NCI-H187 (cell line): ENCODE measurements around the gene HTD2.

Source experiments
- DNase-seq, 2 experiments: peaks; one replicate each; lab custom pipeline; 2025; lab: John Stamatoyannopoulos, UW

Gene HTD2

DNA sequence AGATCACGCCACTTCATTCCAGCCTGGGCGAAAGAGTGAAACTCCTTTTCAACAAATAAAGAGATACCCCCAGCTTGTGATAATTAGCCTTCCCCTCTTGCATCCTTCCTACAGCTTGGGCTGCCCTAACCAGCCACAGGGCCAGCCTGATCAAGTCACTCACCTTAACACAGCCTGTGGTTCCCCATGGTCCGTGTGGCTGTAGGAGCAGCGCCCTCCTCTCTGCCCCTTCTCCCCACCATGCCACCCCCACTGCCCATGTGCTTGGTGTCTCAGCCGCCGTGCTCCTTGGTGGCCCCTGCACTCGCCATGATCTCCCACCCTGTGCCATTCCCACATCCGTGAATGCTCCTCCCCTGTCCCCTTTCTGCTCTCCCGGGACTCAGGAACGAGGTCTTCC is 13.5 kb upstream of the HTD2 start:
- no peak for DNase-seq

- no peak for DNase-seq
Observed at GRCh38 chr3:58293516-58293915, 12.8 kb upstream of the HTD2 start.

GRCh38 chr3:58296269-58296668 is 10.1 kb upstream of the HTD2 start:
- DNase-seq: no peak

DNA sequence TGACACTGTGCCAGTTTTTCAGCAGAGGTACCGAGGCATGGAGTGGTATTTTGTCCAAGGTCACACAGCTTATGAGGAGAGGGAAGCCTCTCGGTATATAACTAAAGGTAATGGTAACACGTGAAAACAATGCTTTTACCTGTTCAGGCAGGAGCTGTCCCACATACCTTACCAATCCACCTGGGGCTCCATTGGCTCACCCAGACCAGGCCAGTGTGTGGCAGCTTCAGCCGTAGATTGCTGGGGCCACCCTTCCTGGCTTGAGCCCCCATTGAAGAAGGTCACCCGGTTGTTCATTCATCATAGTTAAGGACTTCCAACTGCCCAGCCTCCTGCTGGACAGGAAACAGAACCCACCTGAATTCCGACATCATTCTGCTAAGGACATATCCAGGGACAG is 9.5 kb upstream of the HTD2 start:
- no peak for DNase-seq

DNA sequence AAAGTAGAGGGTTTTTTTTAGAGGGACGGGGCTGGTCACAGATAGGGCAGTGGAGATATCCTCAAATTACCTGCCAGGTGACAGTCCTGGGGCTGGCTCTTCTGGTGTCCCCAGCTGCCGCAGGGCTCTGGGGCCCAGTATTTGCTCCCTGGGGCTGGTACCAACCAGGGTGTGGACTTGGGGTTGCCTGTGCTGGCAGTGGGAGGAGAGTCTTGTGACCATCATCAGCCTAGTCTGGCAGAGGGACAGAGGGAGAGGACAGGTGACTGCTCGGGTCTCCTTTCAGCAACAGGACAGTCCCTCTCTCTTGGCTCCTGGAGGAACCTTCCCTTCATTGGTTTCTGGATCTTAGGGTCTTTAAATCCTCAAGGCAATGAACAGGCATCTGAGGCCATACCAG is 8.1 kb upstream of the HTD2 start:
- no peak for DNase-seq

GRCh38 chr3:58299075-58299474 is 7.2 kb upstream of the HTD2 start:
- DNase-seq: no peak

- no peak for DNase-seq
Observed at GRCh38 chr3:58299839-58300516, 6.3 kb upstream of the HTD2 start.

GRCh38 chr3:58307639-58308215 is 1.4 kb downstream of the HTD2 start:
- DNase-seq: no peak

- no peak for DNase-seq
Observed at GRCh38 chr3:58308728-58309127, 2.4 kb downstream of the HTD2 start.

DNA sequence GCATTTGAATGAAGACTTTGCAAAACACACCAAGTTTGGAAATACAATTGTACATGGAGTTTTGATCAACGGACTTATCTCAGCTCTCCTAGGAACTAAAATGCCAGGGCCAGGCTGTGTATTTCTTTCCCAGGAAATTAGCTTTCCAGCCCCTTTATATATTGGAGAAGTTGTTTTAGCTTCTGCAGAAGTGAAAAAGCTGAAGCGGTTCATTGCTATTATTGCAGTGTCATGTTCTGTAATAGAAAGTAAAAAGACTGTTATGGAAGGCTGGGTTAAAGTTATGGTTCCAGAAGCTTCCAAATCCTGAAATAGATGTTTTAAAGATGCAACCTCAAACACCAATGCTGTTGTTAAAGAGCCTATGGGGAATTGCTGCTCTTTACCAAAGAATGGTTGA is 11.5 kb downstream of the HTD2 start:
- no peak for DNase-seq

GRCh38 chr3:58321791-58322190 is 15.5 kb downstream of the HTD2 start:
- no peak for DNase-seq

DNA sequence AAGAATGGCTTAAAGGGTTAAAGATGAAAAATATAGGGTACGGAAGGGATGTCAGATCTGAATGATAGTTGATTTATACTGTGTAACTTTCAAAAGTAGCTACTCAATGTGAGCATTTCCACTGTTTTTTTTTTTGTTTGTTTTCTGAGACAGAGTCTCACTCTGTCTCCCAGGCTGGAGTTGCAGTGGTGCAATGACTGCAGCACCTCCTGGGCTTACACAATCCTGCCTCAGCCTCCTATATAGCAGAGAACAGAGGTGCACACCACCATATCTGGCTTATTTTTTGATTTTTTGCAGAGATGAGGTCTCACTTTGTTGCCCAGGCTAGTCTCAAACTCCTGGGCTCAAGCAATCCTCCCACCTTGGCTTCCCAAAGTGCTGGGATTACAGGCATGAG is 16.5 kb downstream of the HTD2 start:
- DNase-seq: no peak

DNA sequence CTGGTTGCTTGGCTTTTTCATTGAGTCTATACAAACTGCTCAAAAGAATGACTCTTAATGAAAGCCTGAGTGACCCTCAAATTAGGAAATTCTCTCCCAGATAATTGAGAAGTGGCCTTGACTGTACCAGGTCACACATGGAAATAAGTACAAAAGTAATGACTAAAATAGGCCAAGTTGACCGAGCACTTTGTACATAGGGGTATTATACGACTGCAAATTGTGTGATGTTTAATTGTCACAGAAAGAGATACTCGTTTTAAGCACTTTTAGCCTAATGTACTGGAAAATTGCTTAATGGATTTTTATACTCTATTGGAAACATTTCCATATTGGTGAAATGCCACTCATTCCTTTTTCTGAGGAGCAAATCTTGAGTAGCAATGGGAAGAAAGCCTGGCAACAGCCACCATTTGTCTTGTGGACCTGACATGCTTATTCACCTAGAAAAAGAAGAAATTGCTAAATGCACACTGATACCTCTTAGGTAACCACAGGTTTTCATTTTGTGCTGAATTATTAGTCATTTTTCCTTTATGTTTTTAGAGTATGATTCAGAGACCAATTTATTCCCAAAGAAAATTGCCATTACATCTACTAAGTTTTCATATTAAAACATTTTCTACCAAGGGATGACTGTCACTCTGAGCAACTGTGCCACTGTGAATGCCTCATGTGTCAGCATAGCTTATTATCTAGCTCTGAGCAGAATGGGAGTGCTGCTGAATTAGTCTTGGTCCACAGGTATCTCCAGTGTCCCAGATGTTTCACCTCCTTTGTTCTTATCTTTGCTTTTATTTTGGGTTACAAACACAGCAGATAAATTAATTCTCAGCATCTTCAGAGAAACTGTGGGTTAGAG is 17.4 kb downstream of the HTD2 start:
- no peak for DNase-seq

DNA sequence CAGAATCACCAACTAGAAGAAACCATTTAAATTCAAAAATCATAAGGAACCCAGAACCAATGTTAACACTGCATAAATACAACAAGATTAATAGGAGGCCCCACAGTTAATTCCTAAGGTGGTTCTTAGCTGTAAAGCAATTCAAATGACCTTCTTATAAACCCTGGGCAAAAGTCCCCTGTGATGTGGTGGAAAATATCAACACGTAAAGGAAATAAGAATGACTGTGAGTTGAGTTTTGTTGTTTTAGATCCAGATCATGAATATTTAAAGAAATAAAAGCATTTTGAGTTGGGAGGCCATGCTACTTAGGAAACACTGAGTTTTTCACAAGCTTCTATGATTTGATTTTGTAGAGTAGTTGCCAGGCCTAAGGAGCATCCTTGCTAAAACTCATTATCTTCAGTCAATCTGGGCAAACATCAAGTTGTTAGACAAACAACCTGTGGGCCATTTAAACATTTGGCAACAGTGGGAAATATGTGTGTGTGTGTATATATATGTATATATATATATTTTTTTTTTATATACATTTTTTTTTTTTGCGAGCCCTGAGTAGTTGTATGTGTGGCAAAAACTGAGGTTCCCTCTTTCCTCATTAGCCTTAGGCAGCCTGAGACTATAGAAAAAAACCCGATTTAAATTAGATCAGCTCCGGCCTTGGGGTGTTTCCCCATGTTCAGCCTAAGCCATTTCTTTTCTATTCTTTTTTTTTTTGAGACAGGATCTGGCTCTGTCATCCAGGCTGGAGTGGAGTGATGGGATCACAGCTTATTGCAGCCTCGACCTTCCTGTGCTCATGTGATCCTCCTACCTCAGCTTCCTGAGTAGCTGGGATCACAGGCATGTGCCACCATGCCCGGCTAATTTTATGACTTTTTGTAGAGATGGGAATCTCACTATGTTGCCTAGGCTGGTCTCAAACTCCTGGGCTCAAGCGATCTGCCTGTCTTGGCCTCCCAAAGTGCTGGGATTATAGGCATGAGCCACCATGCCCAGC is 18.4 kb downstream of the HTD2 start:
- DNase-seq: no peak

DNA sequence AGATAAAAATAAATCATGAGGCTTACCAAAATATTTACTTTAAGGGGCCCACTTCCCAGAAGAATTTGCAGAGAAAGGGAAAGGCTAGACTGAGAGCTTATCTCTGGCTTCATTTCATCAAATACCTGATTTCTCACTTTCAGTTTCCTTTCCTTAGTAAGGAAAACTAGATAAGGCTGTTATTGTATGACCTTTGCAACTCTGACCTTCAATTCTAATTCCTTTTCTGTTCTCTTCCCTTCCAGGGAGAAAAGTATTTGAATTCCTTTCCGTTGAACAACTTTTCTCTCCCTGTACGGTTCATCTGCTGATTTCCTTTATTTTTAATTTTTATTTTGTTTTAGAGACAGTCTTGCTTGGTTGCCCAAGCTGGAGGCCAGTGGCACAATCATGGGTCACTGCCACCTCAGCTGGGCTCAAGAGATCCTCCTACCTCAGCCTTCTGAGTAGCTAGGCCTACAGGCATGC is 19.2 kb downstream of the HTD2 start:
- no peak for DNase-seq

DNA sequence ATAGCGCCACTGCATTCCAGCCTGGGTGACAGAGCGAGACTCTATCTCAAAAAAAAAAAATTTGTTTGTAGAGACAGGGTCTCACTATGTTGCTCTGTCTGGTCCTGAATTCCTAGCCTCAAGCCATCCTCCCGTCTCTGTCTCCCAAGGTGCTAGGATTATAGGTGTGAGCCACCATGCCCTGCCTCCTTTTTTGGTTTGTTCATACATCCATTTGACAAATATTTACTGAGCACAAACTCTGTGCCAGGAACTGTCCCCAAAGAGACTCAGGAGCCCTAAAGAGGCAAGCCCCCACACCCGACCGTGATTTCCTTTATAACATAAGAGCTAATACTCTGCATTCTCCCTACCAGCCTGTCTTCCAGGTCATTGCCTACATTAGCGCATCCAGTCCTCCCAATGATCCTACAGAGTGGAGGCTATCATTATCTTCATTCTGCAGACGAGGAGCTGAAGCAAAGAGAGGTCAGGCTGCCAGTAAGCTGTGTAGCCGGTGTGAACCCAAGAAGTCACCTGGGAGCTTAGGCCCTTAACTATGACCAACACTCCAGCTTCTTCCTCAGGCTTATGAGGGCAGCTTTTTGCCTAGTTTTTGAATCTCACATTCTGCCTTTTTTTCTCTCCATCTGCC is 20.1 kb downstream of the HTD2 start:
- no peak for DNase-seq

DNA sequence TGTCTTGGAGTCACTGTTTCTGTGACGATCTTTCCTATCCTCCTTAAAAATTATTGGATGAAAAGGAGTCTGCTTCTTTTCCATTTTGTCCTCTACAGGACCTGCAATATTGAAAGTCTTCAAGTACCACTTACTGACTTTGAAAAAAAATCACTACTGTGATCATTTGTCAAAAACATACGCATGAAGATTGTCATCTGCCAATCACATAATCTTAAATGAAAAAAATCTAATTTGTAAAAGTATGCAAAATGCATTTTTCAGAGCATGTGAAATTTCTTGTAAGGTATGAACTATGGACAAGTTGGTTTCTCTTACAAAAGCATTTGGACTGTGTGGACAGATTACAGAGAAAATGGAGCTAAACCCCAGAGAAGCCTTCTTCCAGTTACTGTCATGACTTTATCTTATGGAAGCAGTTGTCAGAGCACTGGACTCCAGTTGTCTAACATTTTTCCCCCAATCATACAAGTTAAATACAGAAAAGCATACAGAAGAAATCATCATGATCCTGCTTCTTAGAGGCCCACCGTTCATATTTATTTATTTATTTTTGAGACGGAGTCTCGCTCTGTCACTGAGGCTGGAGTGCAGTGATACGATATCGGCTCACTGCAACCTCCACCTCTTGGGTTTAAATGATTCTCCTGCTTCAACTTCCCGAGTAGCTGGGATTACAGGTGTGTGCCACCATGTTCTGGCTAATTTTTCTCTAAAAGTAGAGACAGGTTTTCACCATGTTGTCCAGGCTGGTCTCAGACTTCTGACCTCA is 23.0 kb downstream of the HTD2 start:
- DNase-seq: no peak

GRCh38 chr3:58329922-58330413 is 23.6 kb downstream of the HTD2 start:
- no peak for DNase-seq

DNA sequence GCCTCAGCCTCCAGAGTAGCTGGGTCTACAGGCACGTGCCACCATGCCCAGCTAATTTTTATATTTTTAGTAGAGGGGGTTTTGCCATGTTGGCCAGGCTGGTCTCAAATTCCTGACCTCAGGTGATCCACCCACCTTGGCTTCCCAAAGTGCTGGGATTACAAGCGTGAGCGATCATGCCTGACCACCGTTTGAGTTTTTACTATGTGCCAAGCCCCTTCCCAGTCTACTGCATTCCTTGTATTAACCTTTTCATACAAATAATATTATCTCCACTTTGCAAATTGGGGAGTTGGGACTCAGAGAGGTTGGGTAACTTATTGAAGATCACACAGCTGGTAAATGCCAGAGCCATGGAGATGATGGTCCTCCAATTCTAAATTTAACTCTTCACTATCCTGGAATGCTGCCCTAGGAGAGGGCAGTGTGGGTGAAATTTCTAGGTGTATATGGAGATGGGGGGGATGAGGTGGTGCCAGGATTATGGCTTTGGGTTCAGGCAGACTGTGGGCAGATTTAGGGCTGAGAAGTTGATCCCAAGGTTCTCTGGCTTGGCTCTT is 25.4 kb downstream of the HTD2 start:
- DNase-seq: no peak

DNA sequence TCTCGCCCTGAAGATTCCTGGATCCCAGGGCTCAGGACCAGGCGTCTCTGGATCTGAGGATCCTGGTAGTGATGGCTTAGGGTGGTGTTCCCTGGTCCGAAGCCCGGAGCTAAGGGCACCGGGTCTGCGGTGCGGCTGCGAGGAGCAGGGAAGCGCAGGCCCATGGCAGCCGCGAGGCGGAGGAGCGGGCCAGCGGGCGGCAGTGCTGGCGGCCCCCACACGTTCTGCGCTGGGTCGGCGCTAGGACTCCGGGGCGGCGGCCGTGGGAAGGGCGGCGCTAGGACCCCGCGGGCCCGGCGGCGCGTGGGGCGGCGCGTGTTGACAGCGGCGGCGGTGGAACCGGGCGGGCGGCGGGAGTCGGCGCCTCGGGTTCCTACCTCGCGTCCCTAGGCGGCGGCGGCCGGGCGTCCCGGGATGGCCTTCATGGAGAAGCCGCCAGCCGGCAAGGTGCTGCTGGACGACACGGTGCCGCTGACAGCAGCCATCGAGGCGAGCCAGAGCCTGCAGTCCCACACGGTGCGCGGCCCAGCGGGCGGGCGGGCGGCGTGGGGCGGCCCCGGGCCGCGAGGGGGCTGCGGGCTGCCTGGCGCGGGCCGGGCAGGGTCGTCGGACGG is 26.4 kb downstream of the HTD2 start, which contains the start of gene PXK:
PXK (plus strand) TSS at position 318 of the 614 bp plus-strand sequence; CDS start at position 415, 97 bp downstream.
- DNase-seq: peak in 1 of 2 experiments; percentile 47
